ENCODE measurements around the gene FREM2.

FREM2 gene

DNA sequence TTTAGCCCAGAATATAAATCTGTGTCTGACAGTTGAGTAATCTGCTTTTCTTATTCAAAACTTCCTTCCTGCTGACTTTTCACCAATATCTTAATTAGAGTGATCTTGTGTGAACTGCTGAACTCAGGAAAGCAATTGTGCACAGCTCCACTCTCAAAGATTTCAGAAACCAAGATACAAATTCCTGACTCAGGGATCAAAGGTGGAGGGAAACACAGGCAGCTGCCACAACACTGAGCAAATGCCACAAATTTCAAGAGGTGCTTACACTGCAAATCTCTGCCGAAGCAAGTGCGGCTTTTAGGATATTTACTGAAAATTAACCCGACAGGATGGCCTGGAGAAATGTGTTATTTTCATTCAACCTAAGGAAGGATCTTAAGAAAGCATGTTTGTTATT lies 192.4 kb downstream of the FREM2 start:
- Histone ChIP-seq H3K36me3 (ENCODE audit: insufficient read depth, low read length) (no peaks in the 10 kb centered on the region), H3K9ac (ENCODE audit: low read length) (no peak overlapping the region), H3K27ac (ENCODE audit: low read depth, low read length) (no peak overlapping the region), H3K4me3 (ENCODE audit: low read depth in 1 of 2, low read length in 2 of 2) (no peak overlapping the region), H3K27me3 (ENCODE audit: control insufficient read depth in 1 of 2, insufficient read depth in 2 of 2, low read length in 2 of 2) (no peaks in the 10 kb centered on the region), H3K9me3 (ENCODE audit: low read length) (no peaks in the 10 kb centered on the region), H3K4me1 (ENCODE audit: insufficient read depth, low read length) (no peaks in the 10 kb centered on the region)

DNA sequence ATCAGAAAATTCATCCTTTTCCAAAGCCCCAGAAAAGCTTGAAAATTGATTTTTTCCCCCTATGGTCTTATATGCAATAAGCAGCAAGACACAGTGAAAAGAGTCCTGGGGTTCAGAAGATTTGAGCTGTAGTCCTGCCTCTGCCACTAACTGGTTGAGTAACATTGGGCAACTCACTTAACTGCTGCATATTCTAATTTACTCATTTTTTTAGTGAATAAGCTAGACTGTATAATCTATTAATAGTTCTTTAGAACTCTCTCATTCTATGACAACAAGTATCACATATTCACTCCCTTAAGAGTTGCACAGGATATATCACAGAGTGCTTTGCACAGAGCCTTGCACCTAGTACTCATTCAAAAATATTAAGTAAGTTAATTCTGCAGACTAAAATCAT lies 192.9 kb downstream of the FREM2 start:
- Histone ChIP-seq H3K4me1 (ENCODE audit: insufficient read depth, low read length) (no peaks in the 10 kb centered on the region), H3K27ac (ENCODE audit: low read depth, low read length) (no peak overlapping the region), H3K27me3 (ENCODE audit: control insufficient read depth in 1 of 2, insufficient read depth in 2 of 2, low read length in 2 of 2) (no peaks in the 10 kb centered on the region), H3K9me3 (ENCODE audit: low read length) (no peaks in the 10 kb centered on the region), H3K4me3 (ENCODE audit: low read depth in 1 of 2, low read length in 2 of 2) (no peak overlapping the region), H3K36me3 (ENCODE audit: insufficient read depth, low read length) (no peaks in the 10 kb centered on the region), H3K9ac (ENCODE audit: low read length) (no peak overlapping the region)

DNA sequence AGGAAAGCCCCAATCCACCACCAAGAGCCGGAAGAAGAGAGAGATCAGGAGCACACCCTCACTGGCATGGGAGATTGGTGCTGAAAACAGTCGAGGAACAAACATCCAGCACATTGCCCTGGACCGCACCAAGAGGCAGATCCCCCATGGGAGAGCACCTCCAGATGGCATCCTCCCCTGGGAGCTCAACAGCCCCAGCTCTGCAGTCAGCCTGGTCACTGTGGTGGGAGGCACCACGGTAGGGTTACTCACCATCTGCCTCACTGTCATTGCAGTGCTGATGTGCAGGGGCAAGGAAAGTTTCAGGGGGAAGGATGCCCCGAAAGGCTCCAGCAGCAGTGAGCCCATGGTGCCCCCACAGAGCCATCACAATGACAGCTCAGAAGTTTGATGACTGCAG lies 193.5 kb downstream of the FREM2 start:
- H3K4me3 ChIP-seq (ENCODE audit: low read depth in 1 of 2, low read length in 2 of 2) = no peak overlapping the region
- no peaks in the 10 kb centered on the region for H3K36me3 ChIP-seq (ENCODE audit: insufficient read depth, low read length)
- H3K9ac ChIP-seq (ENCODE audit: low read length) = no peak overlapping the region
- H3K4me1 ChIP-seq (ENCODE audit: insufficient read depth, low read length) = no peaks in the 10 kb centered on the region
- no peak overlapping the region for H3K27ac ChIP-seq (ENCODE audit: low read depth, low read length)
- H3K9me3 ChIP-seq (ENCODE audit: low read length) = no peaks in the 10 kb centered on the region
- no peaks in the 10 kb centered on the region for H3K27me3 ChIP-seq (ENCODE audit: control insufficient read depth in 1 of 2, insufficient read depth in 2 of 2, low read length in 2 of 2)

DNA sequence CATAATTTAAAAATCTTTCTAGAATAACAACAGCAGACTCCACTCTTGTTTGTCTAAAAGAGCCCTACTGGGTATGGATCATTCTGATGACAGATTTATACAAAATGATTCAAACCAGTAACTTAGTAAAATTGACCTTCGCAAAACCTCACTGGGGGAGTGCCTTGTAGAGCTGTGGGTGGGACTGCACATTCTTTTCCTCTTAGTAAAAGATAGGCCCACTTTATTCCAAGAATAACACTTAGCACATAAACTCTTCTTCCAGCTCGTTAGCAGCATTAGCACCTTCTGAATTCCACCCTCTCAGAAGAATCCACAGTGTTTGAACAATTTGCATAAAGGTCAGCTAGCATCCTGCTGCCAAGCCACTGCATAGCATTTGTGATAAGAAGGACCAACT lies 196.9 kb downstream of the FREM2 start:
- H3K9ac ChIP-seq (ENCODE audit: low read length) = no peak overlapping the region
- H3K9me3 ChIP-seq (ENCODE audit: low read length) = no peaks in the 10 kb centered on the region
- no peak overlapping the region for H3K4me3 ChIP-seq (ENCODE audit: low read depth in 1 of 2, low read length in 2 of 2)
- H3K36me3 ChIP-seq (ENCODE audit: insufficient read depth, low read length) = no peaks in the 10 kb centered on the region
- no peak overlapping the region for H3K27ac ChIP-seq (ENCODE audit: low read depth, low read length)
- H3K27me3 ChIP-seq (ENCODE audit: control insufficient read depth in 1 of 2, insufficient read depth in 2 of 2, low read length in 2 of 2) = no peaks in the 10 kb centered on the region
- H3K4me1 ChIP-seq (ENCODE audit: insufficient read depth, low read length) = no peaks in the 10 kb centered on the region

DNA sequence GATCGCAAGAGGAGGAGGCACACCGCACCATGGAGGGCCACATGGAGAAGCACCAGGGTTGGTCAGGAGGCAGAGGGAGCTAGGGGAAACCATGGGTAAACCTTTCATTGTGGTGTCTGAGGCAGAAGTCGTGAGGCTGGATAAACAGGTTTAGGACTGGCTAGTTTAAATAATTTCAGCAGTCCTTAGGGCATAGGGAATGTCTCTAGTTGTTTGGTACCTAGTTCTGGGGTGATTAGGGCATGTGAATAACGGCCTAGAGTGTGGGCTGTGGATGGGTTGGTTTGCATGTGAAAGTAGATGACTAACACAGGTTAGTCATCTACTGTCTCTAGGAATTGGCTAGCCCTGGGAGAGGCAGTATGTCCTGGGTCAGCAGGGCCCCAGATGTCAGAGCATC lies 201.4 kb downstream of the FREM2 start:
- H3K27ac ChIP-seq (ENCODE audit: low read depth, low read length) = no peak overlapping the region
- no peaks in the 10 kb centered on the region for H3K36me3 ChIP-seq (ENCODE audit: insufficient read depth, low read length)
- H3K9ac ChIP-seq (ENCODE audit: low read length) = no peak overlapping the region

DNA sequence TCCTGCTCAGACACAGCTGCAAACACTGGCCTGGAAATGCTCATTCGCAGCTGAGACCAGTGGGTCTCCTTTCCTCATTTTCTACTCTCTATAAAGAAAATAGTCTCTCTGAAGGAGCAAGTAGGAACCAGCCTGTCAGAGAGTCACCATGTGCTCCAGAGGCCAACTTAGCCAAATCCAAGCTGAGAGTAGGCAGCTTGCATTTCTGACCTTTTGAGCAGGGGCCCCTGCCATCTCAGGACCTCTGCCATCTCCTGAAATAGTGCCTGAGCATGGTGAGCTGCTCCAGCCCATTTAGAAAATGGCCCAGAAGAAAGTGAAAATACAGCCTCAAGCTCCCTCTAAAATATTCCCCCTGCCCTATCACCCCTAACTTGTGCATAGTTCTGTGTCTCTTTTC lies 208.2 kb downstream of the FREM2 start:
- Histone ChIP-seq H3K4me1 (ENCODE audit: insufficient read depth, low read length) (peaks cover 7% of the 10 kb centered on the region), H3K4me3 (ENCODE audit: low read depth in 1 of 2, low read length in 2 of 2) (no peak overlapping the region), H3K9me3 (ENCODE audit: low read length) (no peaks in the 10 kb centered on the region), H3K27me3 (ENCODE audit: control insufficient read depth in 1 of 2, insufficient read depth in 2 of 2, low read length in 2 of 2) (no peaks in the 10 kb centered on the region), H3K9ac (ENCODE audit: low read length) (no peak overlapping the region), H3K27ac (ENCODE audit: low read depth, low read length) (no peak overlapping the region), H3K36me3 (ENCODE audit: insufficient read depth, low read length) (no peaks in the 10 kb centered on the region)

More for the DNA sequence above, 201.4 kb downstream of the FREM2 start:
- Histone ChIP-seq H3K4me3 (ENCODE audit: low read depth in 1 of 2, low read length in 2 of 2) (no peak overlapping the region), H3K27me3 (ENCODE audit: control insufficient read depth in 1 of 2, insufficient read depth in 2 of 2, low read length in 2 of 2) (no peaks in the 10 kb centered on the region), H3K9me3 (ENCODE audit: low read length) (no peaks in the 10 kb centered on the region), H3K4me1 (ENCODE audit: insufficient read depth, low read length) (no peaks in the 10 kb centered on the region)

DNA sequence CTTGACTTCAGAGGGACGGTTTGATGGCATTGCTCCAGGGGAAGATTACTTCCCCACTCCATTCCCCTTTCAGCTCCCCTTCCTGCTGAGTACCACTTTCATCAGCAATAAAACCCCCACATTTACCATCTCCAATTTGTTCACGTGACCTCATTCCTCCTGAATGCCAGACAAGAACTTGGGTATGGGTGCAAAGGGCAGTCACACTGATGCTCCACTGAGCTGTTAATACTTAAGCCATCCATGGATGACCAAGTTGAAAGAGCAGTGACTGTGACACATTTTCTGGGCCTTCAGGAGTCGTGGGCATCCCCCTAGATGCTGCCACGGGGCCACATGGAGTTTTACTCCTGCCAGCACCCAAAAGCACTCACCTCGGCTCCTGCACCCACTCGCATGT lies 210.6 kb downstream of the FREM2 start:
- Histone ChIP-seq H3K36me3 (ENCODE audit: insufficient read depth, low read length) (no peaks in the 10 kb centered on the region), H3K9ac (ENCODE audit: low read length) (no peak overlapping the region), H3K4me3 (ENCODE audit: low read depth in 1 of 2, low read length in 2 of 2) (no peak overlapping the region), H3K4me1 (ENCODE audit: insufficient read depth, low read length) (peaks cover 10% of the 10 kb centered on the region), H3K27me3 (ENCODE audit: control insufficient read depth in 1 of 2, insufficient read depth in 2 of 2, low read length in 2 of 2) (no peaks in the 10 kb centered on the region), H3K9me3 (ENCODE audit: low read length) (no peaks in the 10 kb centered on the region), H3K27ac (ENCODE audit: low read depth, low read length) (no peak overlapping the region)

DNA sequence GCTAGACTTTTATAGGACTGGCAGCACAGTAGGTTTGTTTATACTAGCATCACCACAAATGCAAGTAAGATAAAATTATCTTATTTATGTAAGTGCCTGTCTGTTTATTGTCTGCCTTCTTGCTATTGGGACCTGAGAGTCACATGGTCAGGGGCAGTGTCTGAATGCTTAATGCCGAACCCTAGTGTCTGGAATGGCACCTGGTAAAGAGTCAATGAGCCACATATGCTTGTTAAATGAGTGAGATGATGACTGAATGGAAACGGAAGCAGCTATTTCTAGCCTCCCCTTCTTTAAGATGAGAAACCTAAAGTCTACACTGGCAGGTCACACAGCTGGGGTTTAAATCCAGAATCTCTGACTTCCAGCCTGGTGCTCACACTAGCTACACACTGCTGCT lies 211.6 kb downstream of the FREM2 start:
- H3K4me1 ChIP-seq (ENCODE audit: insufficient read depth, low read length) = peaks cover 11% of the 10 kb centered on the region
- no peaks in the 10 kb centered on the region for H3K36me3 ChIP-seq (ENCODE audit: insufficient read depth, low read length)

DNA sequence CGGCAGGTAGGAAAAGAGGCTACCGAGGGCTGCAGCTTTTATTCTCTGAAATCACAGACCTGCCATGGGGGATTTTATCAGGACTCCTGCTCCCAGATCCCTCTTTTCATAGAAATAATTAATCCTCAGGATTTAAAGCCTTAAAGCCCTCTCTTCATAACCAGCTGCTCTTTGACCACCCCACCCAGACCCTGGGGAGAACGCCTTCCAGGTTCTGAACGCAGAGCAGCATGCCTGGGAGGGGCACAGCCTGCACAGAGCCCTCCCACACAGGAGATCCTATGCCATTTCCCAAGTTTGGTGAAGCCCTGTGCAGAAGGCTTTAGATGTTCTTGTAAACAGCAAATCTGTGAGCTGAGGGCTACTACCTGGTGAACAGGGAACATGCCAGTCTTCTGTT lies 212.7 kb downstream of the FREM2 start:
- Histone ChIP-seq H3K9ac (ENCODE audit: low read length) (no peak overlapping the region), H3K36me3 (ENCODE audit: insufficient read depth, low read length) (no peaks in the 10 kb centered on the region), H3K4me1 (ENCODE audit: insufficient read depth, low read length) (peaks cover 11% of the 10 kb centered on the region), H3K27ac (ENCODE audit: low read depth, low read length) (no peak overlapping the region), H3K27me3 (ENCODE audit: control insufficient read depth in 1 of 2, insufficient read depth in 2 of 2, low read length in 2 of 2) (no peaks in the 10 kb centered on the region), H3K9me3 (ENCODE audit: low read length) (no peaks in the 10 kb centered on the region), H3K4me3 (ENCODE audit: low read depth in 1 of 2, low read length in 2 of 2) (no peak overlapping the region)

More for the DNA sequence above, 211.6 kb downstream of the FREM2 start:
- Histone ChIP-seq H3K4me3 (ENCODE audit: low read depth in 1 of 2, low read length in 2 of 2) (no peak overlapping the region), H3K27me3 (ENCODE audit: control insufficient read depth in 1 of 2, insufficient read depth in 2 of 2, low read length in 2 of 2) (no peaks in the 10 kb centered on the region), H3K9ac (ENCODE audit: low read length) (no peak overlapping the region), H3K9me3 (ENCODE audit: low read length) (no peaks in the 10 kb centered on the region), H3K27ac (ENCODE audit: low read depth, low read length) (no peak overlapping the region)

DNA sequence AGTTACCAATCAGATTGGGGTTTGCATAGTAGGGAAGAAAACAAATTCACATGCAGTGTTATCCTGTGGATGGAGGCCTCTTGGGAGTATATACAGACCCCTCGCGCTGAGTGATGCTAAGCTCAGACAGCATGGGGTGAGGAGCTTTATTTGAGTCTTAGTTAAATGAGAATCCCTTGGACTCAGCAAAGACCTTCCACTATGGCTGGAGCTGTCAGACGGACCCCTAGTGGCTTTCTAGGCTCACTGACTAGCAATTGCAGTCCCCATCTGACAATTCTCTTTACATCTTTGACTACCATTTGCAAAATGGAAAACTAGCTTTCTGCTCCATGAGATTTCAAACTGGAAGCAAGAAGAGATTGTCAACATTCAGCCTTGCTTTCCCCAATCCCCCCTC lies 213.3 kb downstream of the FREM2 start:
- H3K9ac ChIP-seq (ENCODE audit: low read length) = no peak overlapping the region
- no peaks in the 10 kb centered on the region for H3K27me3 ChIP-seq (ENCODE audit: control insufficient read depth in 1 of 2, insufficient read depth in 2 of 2, low read length in 2 of 2)
- no peak overlapping the region for H3K4me3 ChIP-seq (ENCODE audit: low read depth in 1 of 2, low read length in 2 of 2)
- peaks cover 11% of the 10 kb centered on the region for H3K4me1 ChIP-seq (ENCODE audit: insufficient read depth, low read length)
- no peaks in the 10 kb centered on the region for H3K9me3 ChIP-seq (ENCODE audit: low read length)
- H3K27ac ChIP-seq (ENCODE audit: low read depth, low read length) = no peak overlapping the region
- H3K36me3 ChIP-seq (ENCODE audit: insufficient read depth, low read length) = no peaks in the 10 kb centered on the region

DNA sequence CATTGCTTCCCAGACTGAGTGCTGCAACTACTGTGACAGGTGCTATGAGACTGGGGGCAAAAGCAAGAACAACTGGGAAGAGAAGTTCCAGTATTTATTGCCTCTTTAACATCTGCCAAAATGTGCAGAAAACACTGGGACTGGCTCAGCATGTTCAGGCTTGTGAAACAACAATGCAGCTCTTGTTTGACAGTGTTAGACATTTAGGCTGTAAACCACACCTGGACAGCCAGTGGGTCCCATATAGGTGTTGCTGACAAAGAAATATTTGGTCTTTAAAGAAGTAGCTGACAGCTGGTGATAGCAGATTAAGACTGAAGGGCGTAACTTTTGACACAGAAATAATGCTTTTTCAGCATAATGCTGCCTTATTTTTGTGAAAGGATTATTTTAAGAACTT lies 215.7 kb downstream of the FREM2 start:
- no peak overlapping the region for H3K9ac ChIP-seq (ENCODE audit: low read length)
- H3K4me3 ChIP-seq (ENCODE audit: low read depth in 1 of 2, low read length in 2 of 2) = no peak overlapping the region
- no peaks in the 10 kb centered on the region for H3K27me3 ChIP-seq (ENCODE audit: control insufficient read depth in 1 of 2, insufficient read depth in 2 of 2, low read length in 2 of 2)
- no peaks in the 10 kb centered on the region for H3K36me3 ChIP-seq (ENCODE audit: insufficient read depth, low read length)
- peaks cover 11% of the 10 kb centered on the region for H3K4me1 ChIP-seq (ENCODE audit: insufficient read depth, low read length)
- H3K9me3 ChIP-seq (ENCODE audit: low read length) = no peaks in the 10 kb centered on the region
- no peak overlapping the region for H3K27ac ChIP-seq (ENCODE audit: low read depth, low read length)

DNA sequence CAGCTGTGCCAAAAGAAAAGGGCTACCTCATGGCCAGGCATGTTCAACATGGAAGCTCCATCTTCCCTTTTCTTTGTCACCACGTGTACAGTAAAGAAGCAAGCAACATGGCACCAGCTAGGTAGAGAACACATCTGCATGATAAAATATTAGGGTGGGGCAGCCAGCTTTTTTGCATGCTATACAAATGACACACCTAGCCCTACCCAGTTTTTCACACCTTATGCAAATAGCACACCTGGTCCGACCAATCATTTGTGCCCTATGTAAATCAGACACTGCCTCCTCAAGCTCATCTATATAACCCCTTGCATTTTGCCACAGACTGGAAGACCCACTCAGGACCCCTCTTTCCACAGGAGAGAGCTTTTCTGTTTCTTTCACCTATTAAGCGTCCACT lies 218.2 kb downstream of the FREM2 start:
- no peak overlapping the region for H3K4me3 ChIP-seq (ENCODE audit: low read depth in 1 of 2, low read length in 2 of 2)

More for the DNA sequence above, 218.2 kb downstream of the FREM2 start:
- Histone ChIP-seq H3K27me3 (ENCODE audit: control insufficient read depth in 1 of 2, insufficient read depth in 2 of 2, low read length in 2 of 2) (no peaks in the 10 kb centered on the region), H3K36me3 (ENCODE audit: insufficient read depth, low read length) (no peaks in the 10 kb centered on the region), H3K4me1 (ENCODE audit: insufficient read depth, low read length) (peaks cover 4% of the 10 kb centered on the region), H3K9ac (ENCODE audit: low read length) (no peak overlapping the region), H3K9me3 (ENCODE audit: low read length) (no peaks in the 10 kb centered on the region), H3K27ac (ENCODE audit: low read depth, low read length) (no peak overlapping the region)

All from muscle layer of colon (tissue), 2 donors.